ENCODE results near the gene SETD2. TPM values are rescaled to one million over a fixed set of nuclear protein-coding genes. Genes with fewer than 3 reads are reported as not detected.

Gene SETD2
- total and polyA plus RNA-seq, 2 of the 8 experiments (the other 6 are each of a cell fraction or from before 2014, with no cell fraction given): 15.7 to 46.3 TPM

DNA sequence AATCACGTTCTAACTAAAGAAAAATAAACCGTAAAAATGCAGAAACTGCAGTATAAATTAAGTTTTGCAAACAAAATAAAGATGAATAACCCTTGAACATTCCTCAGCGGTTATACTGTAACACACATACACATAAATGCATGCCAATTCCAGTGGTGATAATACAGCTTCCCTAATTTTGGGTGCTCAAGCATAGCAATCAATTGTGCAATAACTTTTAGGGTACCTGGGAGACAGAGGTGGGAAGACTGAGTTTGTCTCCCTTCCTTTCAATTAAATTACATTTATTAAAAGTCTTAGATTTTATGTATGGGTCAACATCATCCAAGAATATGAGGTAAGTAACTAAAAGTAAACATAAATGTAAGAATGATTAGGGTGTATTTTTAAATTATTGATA is 71.8 kb downstream of the SETD2 start:
- H3K4me2 ChIP-seq (ENCODE audit: insufficient read depth in 1 of 2, low read depth in 2 of 2, low read length in 2 of 2): no peak overlapping the region
- no peaks in the 10 kb centered on the region for H3K4me1 ChIP-seq (replicated peaks in 1 of 4; ENCODE audit: control insufficient read depth in 3 of 4, insufficient read depth in 4 of 4, low read length in 3 of 4)
- no peaks in the 10 kb centered on the region for H4K20me1 ChIP-seq (replicated peaks in 1 of 2; ENCODE audit: control insufficient read depth in 1 of 2, insufficient read depth in 2 of 2, low read length in 2 of 2)
- no peaks in the 10 kb centered on the region for H3K27me3 ChIP-seq (replicated peaks in 1 of 4; ENCODE audit: control insufficient read depth in 3 of 4, extremely low read depth in 1 of 4, insufficient read depth in 3 of 4, low read length in 3 of 4)
- no peak overlapping the region for H3K23ac ChIP-seq (ENCODE audit: insufficient read length)
- FAIRE-seq (no peak), DNase-seq (ENCODE audit: low read depth in 1 of 2, low spot score in 2 of 2) (no peak)
- H3K36me3 ChIP-seq (ENCODE audit: control insufficient read depth in 2 of 4, insufficient read depth in 4 of 4, low read length in 3 of 4): peaks cover 0 to 19% (median 7%) of the 10 kb centered on the region in 4 experiments; a peak in 3 of 8 replicates
- H3K79me1 ChIP-seq (ENCODE audit: low read depth, low read length): no peaks in the 10 kb centered on the region
- no peak overlapping the region for H2BK5ac ChIP-seq (ENCODE audit: low read depth, low read length)
- no peak overlapping the region for H3K14ac ChIP-seq (ENCODE audit: insufficient read length)
- H2AK5ac ChIP-seq (ENCODE audit: low read depth, low read length): no peak overlapping the region
- POLR2A ChIA-PET (ENCODE audit: partially characterized antibody): interaction anchor here (1.2 kb wide), 1 partner anchor 72 kb away, joined by 5 read pairs; the partner anchor contains the start of gene SETD2
- no peak overlapping the region for H3K27ac ChIP-seq (ENCODE audit: low read depth, low read length)
- H2BK12ac ChIP-seq (ENCODE audit: low read depth, low read length): no peak overlapping the region
- H2BK120ac ChIP-seq (replicated peaks; ENCODE audit: low read depth, low read length): no peak overlapping the region
- no peaks in the 10 kb centered on the region for H3K79me2 ChIP-seq (ENCODE audit: control insufficient read depth in 1 of 2, insufficient read depth in 2 of 2, low read length in 2 of 2)
- H3K23me2 ChIP-seq (ENCODE audit: low read depth, low read length): no peaks in the 10 kb centered on the region
- H3K4me3 ChIP-seq (ENCODE audit: extremely low read depth in 1 of 4, insufficient read depth in 2 of 4, low read depth in 3 of 4, low read length in 4 of 4): no peak overlapping the region
- no peak overlapping the region for H3K9ac ChIP-seq (replicated peaks in 1 of 4; ENCODE audit: extremely low read depth in 1 of 4, low read depth in 3 of 4, low read length in 3 of 4)
- no peak overlapping the region for H4K8ac ChIP-seq (ENCODE audit: extremely low read depth, insufficient read depth, low read length)
- H4K91ac ChIP-seq (replicated peaks; ENCODE audit: insufficient read length, low read length): no peak overlapping the region
- H4K5ac ChIP-seq (ENCODE audit: insufficient read length, low read depth, low read length): no peak overlapping the region
- no peak overlapping the region for H2BK15ac ChIP-seq (ENCODE audit: low read length)
- no peak overlapping the region for H2AFZ ChIP-seq (ENCODE audit: low read length)
- H2BK20ac ChIP-seq (ENCODE audit: low read length): no peak overlapping the region
- WGBS, 2 experiments (ENCODE audit: extremely low coverage in 1 of 2, insufficient coverage in 1 of 2, insufficient read length in 1 of 2, insufficient replicate concordance in 2 of 2, low coverage in 1 of 2, low lambda C conversion rate in 2 of 2, missing lambda C conversion rate in 1 of 2): 91% methylated on average over 3 of the region's 3 CpGs; no CpG with 5 or more reads in 1 of the 2 experiments
- no peak overlapping the region for H3K56ac ChIP-seq (replicated peaks; ENCODE audit: insufficient read length, low read depth, low read length)
- CTCF ChIA-PET (ENCODE audit: partially characterized antibody): no interaction called here
- H3K18ac ChIP-seq (ENCODE audit: extremely low read depth, low read length): no peak overlapping the region
- H3K9me3 ChIP-seq (ENCODE audit: insufficient read depth in 2 of 2, low read depth in 1 of 2, low read length in 1 of 2): no peaks in the 10 kb centered on the region
- TF ChIP-seq POU5F1 (IDR thresholded peaks at IDR 0.05; ENCODE audit: low read depth, low read length): no peak
- TF ChIP-seq TBP (IDR thresholded peaks at IDR 0.05; ENCODE audit: low read depth, low read length): no peak
- no peak for TF ChIP-seq RFX5 (IDR thresholded peaks at IDR 0.05; ENCODE audit: borderline replicate concordance, low read depth, low read length)
- TF ChIP-seq CTBP2 (IDR thresholded peaks at IDR 0.05; ENCODE audit: borderline replicate concordance, insufficient read depth, insufficient read length, low read length): no peak
- no peak overlapping the region for H3K4ac ChIP-seq (replicated peaks; ENCODE audit: insufficient read length, low read depth, low read length)

All from H1 (cell line).